ENCODE data around the gene DDX23.
"Not testable (repeated sequence)": the region's sequence is repeated elsewhere in the genome, so short reads cannot be mapped to it uniquely, and the experiment has no call there.

DDX23 gene

GRCh38 chr12:48861111-48861510 lies 9.1 kb upstream of the DDX23 start:
- no peak for TF ChIP-seq CTCF (IDR thresholded peaks at IDR 0.05; ENCODE audit: extremely low read depth, missing control alignments)
- DNase-seq (ENCODE audit: low spot score), result no peak

- DNase-seq (ENCODE audit: low spot score), result not testable (repeated sequence)
Measured at GRCh38 chr12:48860236-48860635, 8.3 kb upstream of the DDX23 start.

GRCh38 chr12:48859607-48860006 lies 7.6 kb upstream of the DDX23 start:
- DNase-seq (ENCODE audit: low spot score), result no peak

GRCh38 chr12:48858043-48858442 lies 6.1 kb upstream of the DDX23 start:
- no peak for TF ChIP-seq CTCF (IDR thresholded peaks at IDR 0.05; ENCODE audit: extremely low read depth, missing control alignments)
- DNase-seq (ENCODE audit: low spot score), result no peak

More at GRCh38 chr12:48859607-48860006, 7.6 kb upstream of the DDX23 start:
- TF ChIP-seq CTCF (IDR thresholded peaks at IDR 0.05; ENCODE audit: extremely low read depth, missing control alignments), result no peak

GRCh38 chr12:48857278-48857994 lies 5.5 kb upstream of the DDX23 start:
- no peak for DNase-seq (ENCODE audit: low spot score)
- TF ChIP-seq CTCF (IDR thresholded peaks at IDR 0.05; ENCODE audit: extremely low read depth, missing control alignments), result no peak

- TF ChIP-seq CTCF (IDR thresholded peaks at IDR 0.05; ENCODE audit: extremely low read depth, missing control alignments), result no peak
- DNase-seq (ENCODE audit: low spot score), result no peak
Measured at GRCh38 chr12:48856379-48856778, 4.4 kb upstream of the DDX23 start.

- not testable (repeated sequence) for DNase-seq (ENCODE audit: low spot score)
Measured at GRCh38 chr12:48854932-48855331, 3.0 kb upstream of the DDX23 start.

- no peak for TF ChIP-seq CTCF (IDR thresholded peaks at IDR 0.05; ENCODE audit: extremely low read depth, missing control alignments)
- DNase-seq (ENCODE audit: low spot score), result no peak
Measured at GRCh38 chr12:48854488-48854887, 2.5 kb upstream of the DDX23 start.
